Thymus (tissue), 11 donors: ENCODE data around the gene UBN1. TPM values are rescaled to one million over a fixed set of nuclear protein-coding genes. Genes with fewer than 3 reads are reported as not detected.

Experiments
- DNase-seq, 9 donors: peaks; one replicate each; pipeline ENCODE4 v3.0.0-alpha.2; 2013; ENCODE audit warnings: low spot score in 9 of 9, low read depth in 6 of 9, missing footprints in 1 of 9
- H3K27ac ChIP-seq, 2 donors: one replicate each; pipeline ENCODE4 v1.5.1; 2013; ENCODE audit warnings: control low read depth in 1 of 2, low read depth in 1 of 2, low read length in 1 of 2, mild to moderate bottlenecking in 1 of 2, moderate library complexity in 1 of 2
- H3K27me3 ChIP-seq, 2 donors: one replicate each; pipeline ENCODE4 v1.5.1; 2013; ENCODE audit warnings: low read length in 1 of 2; ENCODE audit not compliant: control insufficient read depth in 2 of 2, insufficient read depth in 1 of 2
- H3K36me3 ChIP-seq, 2 donors: one replicate each; pipeline ENCODE4 v1.5.1; 2013; ENCODE audit warnings: low read length in 1 of 2, mild to moderate bottlenecking in 1 of 2, moderate library complexity in 1 of 2; ENCODE audit not compliant: control insufficient read depth in 2 of 2, insufficient read depth in 2 of 2
- H3K4me1 ChIP-seq, 2 donors: one replicate each; pipeline ENCODE4 v1.5.1; 2013; ENCODE audit warnings: low read length in 2 of 2; ENCODE audit not compliant: control insufficient read depth in 2 of 2, insufficient read depth in 2 of 2
- H3K4me3 ChIP-seq, 2 donors: one replicate each; pipeline ENCODE4 v1.5.1; 2013; ENCODE audit warnings: low read length in 2 of 2, control low read depth in 1 of 2, mild to moderate bottlenecking in 1 of 2
- H3K9me3 ChIP-seq, 2 donors: one replicate each; pipeline ENCODE4 v1.5.1; 2013; ENCODE audit warnings: low read length in 1 of 2, mild to moderate bottlenecking in 1 of 2; ENCODE audit not compliant: control insufficient read depth in 2 of 2, insufficient read depth in 1 of 2
- WGBS: extraction: QIAGEN DNeasy Blood & Tissue Kit; methylation state at CpG from one replicate; pipeline ENCODE4 v1.1.7; 2013; 5-methylcytosine and 5-hydroxymethylcytosine counted together
- polyA plus RNA-seq: library from polyadenylated mRNA; stranded (reverse); fragments of 200-250 nt; gene quantifications from one replicate; pipeline ENCODE4 v1.2.3, GENCODE V29; 2013
- total RNA-seq: library from RNA; stranded (reverse); fragments of 120-200 nt; gene quantifications from one replicate; pipeline ENCODE4 v1.2.4, GENCODE V29; 2013
- donor health status: healthy.

The UBN1 gene
- total and polyA plus RNA-seq, 2 donors: 9.2 to 12.9 TPM

DNA sequence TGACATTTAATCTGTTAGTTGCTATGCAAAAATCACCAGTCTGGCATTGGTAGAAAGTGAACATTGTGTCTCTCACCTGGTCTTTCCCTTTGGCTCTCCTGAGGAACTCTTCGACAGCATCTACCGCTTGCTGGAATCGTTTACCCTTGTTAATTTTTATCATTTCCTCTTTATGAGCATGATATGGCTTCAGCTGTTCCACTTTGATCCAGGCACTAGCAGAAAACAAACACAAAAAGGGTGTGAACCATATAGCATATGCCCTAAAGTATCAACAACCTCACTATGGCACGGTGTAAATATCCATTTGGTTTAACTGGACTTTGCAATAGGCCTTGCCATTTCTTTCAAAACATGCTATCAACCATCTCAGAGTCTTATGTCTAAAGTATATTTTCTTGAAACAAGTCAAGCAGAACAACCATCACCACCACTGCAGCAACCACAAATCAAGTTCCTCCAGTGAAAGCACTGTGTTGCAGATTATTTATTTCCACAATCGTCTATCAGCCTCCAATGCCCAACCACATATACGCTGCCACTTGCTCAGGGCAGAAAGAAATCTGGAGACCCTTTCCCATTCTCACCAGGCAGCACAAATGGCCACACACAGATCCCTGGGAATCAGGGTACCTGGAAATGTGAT is 14.5 kb upstream of the UBN1 start:
- DNase-seq: no peak
- no peak overlapping the region for H3K4me3 ChIP-seq
- no peak overlapping the region for H3K27ac ChIP-seq
- no peaks in the 10 kb centered on the region for H3K4me1 ChIP-seq
- peaks cover 69 to 83% of the 10 kb centered on the region in 2 donors for H3K36me3 ChIP-seq
- no peaks in the 10 kb centered on the region for H3K9me3 ChIP-seq
- WGBS: 96% methylated on average over 6 of the region's 6 CpGs
- no peaks in the 10 kb centered on the region for H3K27me3 ChIP-seq

DNA sequence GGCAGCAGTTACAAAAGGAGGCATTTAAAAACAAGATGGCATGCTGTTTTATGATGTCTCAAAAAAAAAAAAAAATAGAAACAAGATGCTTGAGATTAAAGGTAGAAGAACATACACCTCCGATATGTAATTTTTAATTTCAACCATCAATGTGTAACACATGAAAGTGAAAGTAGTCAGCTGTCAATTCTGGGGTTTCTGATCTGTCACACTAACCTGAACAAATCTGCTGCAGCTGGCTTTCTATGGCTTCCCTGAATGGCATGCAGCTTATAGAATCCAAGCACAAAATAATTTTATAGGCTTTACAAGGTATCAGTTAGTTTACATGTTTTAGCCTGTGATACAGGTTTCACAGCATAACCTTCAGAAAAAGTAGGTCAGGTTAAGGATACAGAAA is 13.7 kb upstream of the UBN1 start:
- H3K4me3 ChIP-seq: no peak overlapping the region
- H3K4me1 ChIP-seq: no peaks in the 10 kb centered on the region
- H3K27me3 ChIP-seq: no peaks in the 10 kb centered on the region
- 92% methylated on average over 1 of the region's 1 CpG for WGBS
- H3K9me3 ChIP-seq: no peaks in the 10 kb centered on the region
- no peak for DNase-seq
- H3K36me3 ChIP-seq: peaks cover 71 to 85% of the 10 kb centered on the region in 2 donors
- H3K27ac ChIP-seq: no peak overlapping the region

DNA sequence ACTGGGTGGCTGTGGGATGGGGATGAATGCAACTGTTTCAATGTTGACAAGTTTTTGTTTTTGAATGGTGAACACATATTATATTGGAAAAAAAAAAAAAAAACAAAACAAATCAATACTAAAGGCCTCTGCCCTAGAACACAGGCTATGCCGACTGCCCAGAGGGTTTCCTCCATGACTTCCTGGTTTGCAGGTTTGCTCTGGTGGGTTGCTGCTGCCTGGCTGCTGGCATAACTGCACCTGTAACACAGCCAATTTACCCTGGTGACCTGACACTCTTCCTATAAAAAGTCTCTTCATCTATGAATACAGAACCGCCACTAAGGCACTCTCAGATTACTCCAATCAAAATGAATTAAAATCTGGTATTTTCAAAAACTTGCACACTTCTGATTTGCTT is 10.6 kb upstream of the UBN1 start:
- no peaks in the 10 kb centered on the region for H3K27me3 ChIP-seq
- no peak overlapping the region for H3K4me3 ChIP-seq
- no peaks in the 10 kb centered on the region for H3K4me1 ChIP-seq
- DNase-seq: no peak
- H3K9me3 ChIP-seq: no peaks in the 10 kb centered on the region
- peaks cover 66 to 85% of the 10 kb centered on the region in 2 donors for H3K36me3 ChIP-seq
- WGBS: 98% methylated on average over 2 of the region's 2 CpGs
- no peak overlapping the region for H3K27ac ChIP-seq

DNA sequence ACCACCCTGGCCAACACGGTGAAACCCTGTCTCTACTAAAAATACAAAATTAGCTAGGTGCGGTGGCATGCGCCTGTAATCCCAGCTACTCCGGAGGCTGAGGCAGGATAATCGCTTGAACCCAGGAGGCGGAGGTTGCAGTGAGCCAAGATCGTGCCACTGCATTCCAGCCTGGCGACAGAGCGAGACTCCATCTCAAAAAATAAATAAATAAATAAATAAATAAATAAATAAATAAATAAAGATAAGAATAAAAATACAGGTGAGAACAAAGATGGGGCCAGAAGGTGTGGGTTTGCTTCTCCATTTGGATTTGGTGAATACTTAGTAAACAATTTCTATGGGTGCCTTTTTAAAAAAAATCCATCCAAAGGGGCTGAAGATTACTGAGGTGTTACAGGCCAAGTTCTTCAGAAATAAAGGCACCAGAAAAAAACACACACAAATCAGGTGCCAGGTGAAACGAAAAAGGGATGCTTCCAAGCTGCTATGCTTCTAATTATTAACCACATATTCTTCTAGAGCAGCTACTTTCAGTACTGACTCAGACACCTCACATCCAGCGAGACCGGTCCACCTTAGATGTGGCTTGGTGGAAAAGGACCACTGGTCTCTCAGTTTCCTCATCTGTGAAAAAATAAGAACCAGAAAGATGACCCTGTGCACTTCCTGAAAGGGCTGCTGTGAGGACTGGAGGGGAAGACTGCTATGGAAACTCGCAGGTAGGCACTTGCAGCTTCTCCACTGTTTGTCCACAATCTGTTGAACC is 9.4 kb upstream of the UBN1 start:
- H3K27ac ChIP-seq: no peak overlapping the region
- WGBS: 97% methylated on average over 13 of the region's 13 CpGs
- peaks cover 66 to 83% of the 10 kb centered on the region in 2 donors for H3K36me3 ChIP-seq
- no peak for DNase-seq
- H3K9me3 ChIP-seq: no peaks in the 10 kb centered on the region
- H3K4me3 ChIP-seq: no peak overlapping the region
- H3K4me1 ChIP-seq: no peaks in the 10 kb centered on the region
- no peaks in the 10 kb centered on the region for H3K27me3 ChIP-seq

DNA sequence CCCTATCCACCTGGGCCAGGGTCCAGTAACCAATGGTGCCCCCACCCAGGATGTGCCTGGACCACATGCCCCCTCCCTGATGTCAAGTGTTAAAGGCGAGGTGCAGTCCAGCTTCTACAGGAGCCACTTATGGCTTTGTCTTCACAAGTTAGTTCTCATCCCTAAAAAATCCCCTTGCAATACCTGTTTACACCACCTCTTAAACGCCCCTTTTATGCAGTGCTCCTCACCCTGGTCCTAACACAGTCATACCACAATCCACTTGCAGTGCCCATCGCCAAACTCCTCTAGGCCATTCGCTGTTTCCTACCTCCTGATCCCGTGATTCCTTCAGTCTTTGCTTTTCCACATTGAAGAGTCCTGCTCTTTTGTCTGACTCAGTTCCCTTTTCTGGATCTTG is 7.3 kb upstream of the UBN1 start:
- peaks cover 65 to 80% of the 10 kb centered on the region in 2 donors for H3K36me3 ChIP-seq
- no peaks in the 10 kb centered on the region for H3K9me3 ChIP-seq
- H3K4me1 ChIP-seq: no peaks in the 10 kb centered on the region
- DNase-seq: no peak
- H3K4me3 ChIP-seq: no peak overlapping the region
- WGBS: 98% methylated on average over 5 of the region's 5 CpGs
- H3K27me3 ChIP-seq: no peaks in the 10 kb centered on the region
- H3K27ac ChIP-seq: no peak overlapping the region

DNA sequence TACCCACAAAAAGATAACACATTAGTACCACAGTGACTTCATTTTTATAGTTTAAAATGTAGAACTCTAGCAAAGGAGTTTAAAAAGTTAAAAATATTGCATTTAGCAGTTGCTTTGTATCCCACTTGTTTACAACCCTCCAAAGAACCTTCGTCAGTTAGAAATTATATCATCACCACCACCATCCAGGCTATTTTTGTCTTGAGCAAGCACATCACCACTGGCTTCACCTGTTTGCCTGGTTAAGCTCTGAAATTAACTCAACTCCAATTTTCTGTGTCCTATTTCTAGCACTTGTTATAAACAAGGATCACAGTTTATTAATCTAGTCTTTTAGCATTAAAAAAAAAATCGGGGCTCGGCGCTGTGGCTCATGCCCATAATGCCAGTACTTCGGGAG is 6.3 kb upstream of the UBN1 start:
- DNase-seq: no peak
- H3K27me3 ChIP-seq: no peaks in the 10 kb centered on the region
- peaks cover 64 to 80% of the 10 kb centered on the region in 2 donors for H3K36me3 ChIP-seq
- no peak overlapping the region for H3K27ac ChIP-seq
- H3K9me3 ChIP-seq: no peaks in the 10 kb centered on the region
- H3K4me3 ChIP-seq: no peak overlapping the region
- peaks cover under 1 to 5% of the 10 kb centered on the region in 2 donors for H3K4me1 ChIP-seq
- 79% methylated on average over 5 of the region's 5 CpGs for WGBS

DNA sequence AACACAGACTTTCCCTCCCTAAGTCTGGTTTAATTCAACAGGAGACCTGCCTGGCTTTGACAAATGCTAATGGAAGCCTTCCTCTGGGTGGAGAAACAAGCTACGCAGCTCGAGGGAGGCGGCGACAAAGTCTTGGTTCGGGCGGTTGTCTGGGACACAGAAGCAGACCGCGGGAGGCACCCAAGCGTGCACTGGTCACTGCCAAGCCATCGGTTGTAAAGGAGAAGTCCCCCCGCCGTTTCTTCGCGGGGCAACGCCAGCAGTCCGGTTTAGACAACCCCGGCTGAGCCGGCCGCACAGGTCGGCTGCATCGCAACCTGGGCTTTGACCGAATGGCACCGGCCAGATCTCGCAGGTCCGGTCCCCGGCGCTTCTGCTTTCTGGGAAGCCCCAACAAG is 779 bp upstream of the UBN1 start:
- under 1% methylated on average over 27 of the region's 27 CpGs for WGBS
- peak in 4 of 9 donors; percentile 2 to 23 (median 8) for DNase-seq
- H3K36me3 ChIP-seq: peaks cover 25 to 34% of the 10 kb centered on the region in 2 donors

DNA sequence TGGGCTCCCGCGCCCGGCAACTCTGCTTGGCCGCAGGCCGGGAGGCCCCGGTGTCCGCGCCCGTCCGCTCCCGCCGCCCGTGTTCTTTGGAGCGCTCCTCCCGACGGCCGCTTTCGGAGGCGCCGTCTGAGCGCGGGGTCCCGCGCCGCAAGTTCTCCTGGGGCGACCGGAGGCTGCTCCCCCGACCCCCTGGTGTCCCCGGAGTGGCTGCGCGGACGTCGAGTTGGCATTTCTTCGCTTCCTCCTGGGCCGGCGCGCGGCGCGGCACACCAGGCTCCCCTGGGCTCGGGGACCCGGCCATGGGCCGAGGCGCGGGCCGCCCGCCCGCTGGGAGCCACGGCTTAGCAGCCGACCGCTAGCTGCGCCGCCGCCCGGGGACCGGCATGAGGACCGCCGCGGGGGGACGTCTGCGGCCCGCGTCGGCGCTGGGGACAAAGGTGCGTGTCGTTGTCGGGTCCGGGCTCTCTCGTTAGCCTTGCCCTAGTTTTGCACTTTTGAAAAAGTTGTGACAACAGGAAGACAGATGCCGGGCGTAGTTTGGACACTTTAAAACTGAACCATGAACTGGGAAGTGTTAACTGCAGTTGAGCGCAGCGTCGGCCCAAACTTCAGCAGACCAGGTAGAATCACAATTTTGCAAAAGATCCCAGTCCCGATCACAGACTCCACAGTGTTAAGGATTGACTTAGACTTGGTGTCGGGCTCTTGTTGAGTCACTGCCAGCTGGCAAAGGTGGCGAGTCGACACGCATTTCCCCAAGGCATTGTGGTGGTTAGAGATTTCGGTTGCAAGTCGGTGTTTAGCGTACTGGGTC is 700 bp downstream of the UBN1 start:
- no peaks in the 10 kb centered on the region for H3K9me3 ChIP-seq
- peaks cover 15 to 25% of the 10 kb centered on the region in 2 donors for H3K36me3 ChIP-seq
- peak in 7 of 9 donors; percentile 19 to 56 (median 28) for DNase-seq
- H3K27ac ChIP-seq: peak overlapping the region; percentile 56 to 95
- peaks cover 20 to 24% of the 10 kb centered on the region in 2 donors for H3K4me1 ChIP-seq
- peak overlapping the region; percentile 65 to 98 for H3K4me3 ChIP-seq
- H3K27me3 ChIP-seq: no peaks in the 10 kb centered on the region
- WGBS: under 1% methylated on average over 83 of the region's 83 CpGs

More for the DNA sequence above, 779 bp upstream of the UBN1 start:
- H3K27ac ChIP-seq: peak overlapping the region; percentile 76 to 95
- no peaks in the 10 kb centered on the region for H3K9me3 ChIP-seq
- H3K4me1 ChIP-seq: peaks cover 20 to 23% of the 10 kb centered on the region in 2 donors
- peak overlapping the region; percentile 89 to 98 for H3K4me3 ChIP-seq
- no peaks in the 10 kb centered on the region for H3K27me3 ChIP-seq

DNA sequence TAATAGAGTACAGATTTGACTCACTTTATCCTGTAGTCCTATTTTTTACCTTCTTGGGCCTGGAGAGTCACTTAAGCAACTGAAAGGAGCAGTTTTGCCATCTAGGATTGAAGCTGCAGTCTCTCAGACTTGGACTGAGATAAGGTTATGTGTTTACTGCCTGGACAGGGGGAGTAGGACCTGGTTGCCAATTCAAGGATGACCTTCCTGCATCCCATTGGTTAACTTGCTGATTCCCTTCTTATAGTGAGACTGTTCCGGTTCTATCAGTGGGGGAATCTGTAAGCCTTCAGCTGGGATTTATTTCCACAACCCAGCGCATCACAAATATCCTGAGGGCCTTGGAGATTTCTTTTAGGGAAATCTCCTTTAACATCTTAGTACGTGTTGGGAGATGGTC is 2.9 kb downstream of the UBN1 start:
- H3K4me3 ChIP-seq: no peak overlapping the region
- H3K27ac ChIP-seq: no peak overlapping the region
- WGBS: 97% methylated on average over 3 of the region's 3 CpGs

More for the DNA sequence above, 2.9 kb downstream of the UBN1 start:
- no peak for DNase-seq
- peaks cover 25% of the 10 kb centered on the region in 2 donors for H3K36me3 ChIP-seq
- no peaks in the 10 kb centered on the region for H3K9me3 ChIP-seq
- no peaks in the 10 kb centered on the region for H3K27me3 ChIP-seq
- peaks cover 22 to 24% of the 10 kb centered on the region in 2 donors for H3K4me1 ChIP-seq
